OCI-LY7 (cell line): ENCODE data around the gene CAMK2B.

Experiments
- CTCF ChIP-seq: fragments of 200-600 bp; sonication (generic); conservative IDR thresholded peaks from 2 replicates; pipeline ENCODE4 v1.5.1; 2014; ENCODE audit warnings: mild to moderate bottlenecking, antibody characterized with exemption, low read length, moderate library complexity, mixed read lengths
- EZH2phosphoT487 ChIP-seq: fragments of 200-600 bp; sonication (generic); IDR thresholded peaks from 2 replicates; pipeline ENCODE4 v1.6.1; 2018; ENCODE audit warnings: low read depth, borderline replicate concordance, mild to moderate bottlenecking, mixed run types, antibody characterized with exemption, low read length, moderate library complexity, mixed read lengths

- no peak for TF ChIP-seq CTCF
- TF ChIP-seq EZH2phosphoT487 = no peak
Measured at GRCh38 chr7:44187636-44188416, 137.6 kb downstream of the CAMK2B start.
